GM13977 (cell line): Measurements from ENCODE around the gene CDH13.

Experiments
- DNase-seq: peaks from one replicate; pipeline ENCODE4 v3.0.0; 2012; ENCODE audit warnings: low spot score
- CTCF ChIP-seq: IDR thresholded peaks from 2 replicates; pipeline ENCODE4 v1.5.1; 2012; ENCODE audit warnings: mild to moderate bottlenecking, control low read depth; ENCODE audit not compliant: insufficient read depth; ENCODE audit errors: extremely low read depth, missing control alignments
- in situ Hi-C: fragments of 300-500 bp; cut with MboI; formaldehyde crosslinking; loops from one replicate; pipeline ENCODE4 v1.12.0; 2022; ENCODE audit warnings: low sequenced_read_pairs, low pct_unique_long_range_greater_than_20kb, mixed read lengths, inconsistent platforms; ENCODE audit not compliant: unreplicated experiment

CDH13 gene

GRCh38 chr16:83136924-83137323 is 510.2 kb downstream of the CDH13 start:
- no peak for DNase-seq
- TF ChIP-seq CTCF: no peak
- in situ Hi-C loops: no loop called here

GRCh38 chr16:83137326-83137781 is 510.6 kb downstream of the CDH13 start:
- TF ChIP-seq CTCF: no peak
- DNase-seq: no peak
- in situ Hi-C loops: no loop called here

- TF ChIP-seq CTCF: no peak
- no peak for DNase-seq
- in situ Hi-C loops: no loop called here
Measured at GRCh38 chr16:83137894-83138293, 511.1 kb downstream of the CDH13 start.

GRCh38 chr16:83138512-83138911 is 511.7 kb downstream of the CDH13 start:
- in situ Hi-C loops: no loop called here
- TF ChIP-seq CTCF: no peak
- DNase-seq: no peak

DNA sequence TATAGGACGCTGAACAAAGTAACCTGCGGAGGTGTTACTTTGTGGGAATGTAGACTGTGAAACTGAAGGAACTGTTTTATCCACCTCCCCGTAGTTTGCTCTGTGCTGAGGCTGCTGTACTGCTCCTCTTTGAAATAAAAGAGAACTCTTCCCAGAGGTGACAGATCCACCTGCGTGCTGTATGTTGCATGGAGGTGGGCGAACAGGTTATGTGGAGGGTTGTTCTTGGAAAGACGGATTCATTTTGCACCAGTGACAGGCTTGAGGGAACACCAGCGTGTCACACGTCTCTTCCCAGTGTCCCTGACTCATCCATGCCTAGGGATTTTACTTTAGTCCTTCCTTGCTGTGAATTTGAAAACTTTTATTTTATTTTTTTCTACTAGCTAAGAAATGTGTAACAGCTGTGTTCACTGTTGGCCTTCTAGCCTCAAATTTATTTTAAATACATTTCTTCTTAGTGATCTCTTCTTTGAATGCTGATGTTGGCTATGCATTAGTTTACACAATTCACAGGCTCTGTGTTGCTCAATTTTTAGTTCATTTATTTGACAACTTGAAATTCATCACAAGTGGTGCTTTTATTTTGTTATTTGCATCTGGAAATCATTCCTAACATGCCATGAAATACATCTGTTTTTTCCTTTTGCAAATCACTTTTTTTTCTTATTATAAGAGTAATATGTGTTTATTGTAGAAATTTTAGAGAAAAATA is 512.4 kb downstream of the CDH13 start:
- DNase-seq: no peak
- TF ChIP-seq CTCF: no peak

GRCh38 chr16:83143788-83144187 is 517.0 kb downstream of the CDH13 start:
- in situ Hi-C loops: no loop called here
- no peak for DNase-seq

More for the DNA sequence above, 512.4 kb downstream of the CDH13 start:
- in situ Hi-C loops: no loop called here

More at GRCh38 chr16:83143788-83144187, 517.0 kb downstream of the CDH13 start:
- no peak for TF ChIP-seq CTCF
